NCI-H2029 (cell line): ENCODE measurements around the gene ZNF646.
A peak's percentile ranks its signal among the peaks of the same experiment; 100 is the strongest.
"Not testable (repeated sequence)": the region's sequence is repeated elsewhere in the genome, so short reads cannot be mapped to it uniquely, and the experiment has no call there.

Source experiments
- DNase-seq: peaks from one replicate; lab custom pipeline; 2025; lab: John Stamatoyannopoulos, UW

The ZNF646 gene

DNA sequence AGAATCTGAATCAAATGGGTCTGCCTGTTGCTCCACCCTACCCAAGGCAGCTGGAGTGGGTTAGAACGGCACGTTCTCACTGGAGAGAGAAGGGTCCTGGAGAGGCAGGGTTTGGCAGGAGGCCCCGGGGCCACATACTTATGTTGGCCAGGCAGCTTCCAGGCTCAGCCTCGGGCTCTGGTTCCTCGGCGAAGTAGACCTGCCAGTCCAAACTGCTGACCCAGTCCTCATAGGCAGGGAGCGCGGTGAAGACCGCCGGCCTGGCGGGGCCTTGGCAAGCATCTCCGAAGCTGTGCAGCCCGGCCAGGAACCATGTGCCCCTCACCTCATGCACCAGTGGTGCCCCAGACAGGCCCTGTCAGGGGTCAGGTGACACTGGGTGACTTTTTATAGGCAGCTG lies 9.8 kb downstream of the ZNF646 start:
- no peak for DNase-seq

- no peak for DNase-seq
Measured at GRCh38 chr16:31084584-31085302, 10.5 kb downstream of the ZNF646 start.

- no peak for DNase-seq
Measured at GRCh38 chr16:31085411-31085810, 11.2 kb downstream of the ZNF646 start.

DNA sequence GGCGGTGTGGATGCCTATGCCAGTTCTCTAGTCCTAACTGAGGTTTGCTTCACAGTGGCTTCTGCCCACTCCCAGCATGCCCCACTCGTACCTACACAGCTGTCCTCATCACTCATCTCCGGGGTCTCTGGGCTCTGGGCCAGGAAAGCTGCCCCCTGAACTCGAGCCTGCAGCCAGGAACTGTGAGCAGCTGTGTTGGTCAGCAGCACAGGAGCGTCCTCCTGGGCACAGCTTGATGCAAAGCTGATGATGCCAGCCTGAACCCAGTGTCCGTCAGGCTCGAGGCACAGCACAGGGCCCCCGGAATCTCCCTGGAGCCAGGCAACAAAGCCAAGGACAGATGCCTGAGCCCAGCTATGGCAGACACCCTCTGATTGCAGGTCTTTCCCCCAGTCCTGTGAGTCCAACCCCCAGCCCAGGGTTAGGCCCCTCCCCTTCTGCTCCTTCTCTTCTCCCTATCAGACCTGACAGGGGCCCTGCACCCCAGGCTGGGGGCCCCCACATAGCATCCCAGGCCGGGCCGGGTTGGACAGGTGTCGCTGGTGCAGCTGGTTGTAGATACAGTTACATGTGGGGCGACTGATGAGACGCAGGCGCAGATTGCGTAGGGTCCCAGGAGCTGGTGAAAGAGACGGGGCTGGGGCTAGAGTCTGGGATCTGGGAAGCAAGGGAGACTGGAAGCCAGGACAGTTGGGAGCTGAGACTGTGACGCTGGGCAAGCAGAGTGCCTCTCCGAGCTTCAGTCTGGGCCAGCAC lies 11.8 kb downstream of the ZNF646 start:
- DNase-seq: no peak

- DNase-seq: no peak
Measured at GRCh38 chr16:31086629-31086906, 12.3 kb downstream of the ZNF646 start.

DNA sequence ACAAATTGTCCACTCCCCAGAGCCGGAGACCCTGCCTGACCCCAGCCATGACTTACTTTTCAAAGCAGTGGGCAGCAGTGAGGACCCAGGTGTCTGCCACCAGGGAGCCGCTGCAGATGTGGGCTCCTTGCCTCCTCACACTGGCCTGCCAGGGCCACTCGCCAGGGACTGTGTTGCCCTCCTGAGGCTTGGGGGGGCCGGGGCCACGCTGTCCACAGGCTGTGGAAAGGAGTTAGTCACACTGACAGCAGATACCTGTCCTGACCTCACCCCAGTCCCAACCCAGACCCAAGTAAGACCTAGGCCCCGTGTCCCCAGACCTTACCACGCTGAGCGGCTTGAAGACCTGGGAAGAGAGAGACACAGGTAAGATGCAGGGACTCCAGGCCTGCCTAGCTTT lies 13.3 kb downstream of the ZNF646 start:
- DNase-seq: no peak

GRCh38 chr16:31087971-31088370 lies 13.7 kb downstream of the ZNF646 start:
- no peak for DNase-seq

DNA sequence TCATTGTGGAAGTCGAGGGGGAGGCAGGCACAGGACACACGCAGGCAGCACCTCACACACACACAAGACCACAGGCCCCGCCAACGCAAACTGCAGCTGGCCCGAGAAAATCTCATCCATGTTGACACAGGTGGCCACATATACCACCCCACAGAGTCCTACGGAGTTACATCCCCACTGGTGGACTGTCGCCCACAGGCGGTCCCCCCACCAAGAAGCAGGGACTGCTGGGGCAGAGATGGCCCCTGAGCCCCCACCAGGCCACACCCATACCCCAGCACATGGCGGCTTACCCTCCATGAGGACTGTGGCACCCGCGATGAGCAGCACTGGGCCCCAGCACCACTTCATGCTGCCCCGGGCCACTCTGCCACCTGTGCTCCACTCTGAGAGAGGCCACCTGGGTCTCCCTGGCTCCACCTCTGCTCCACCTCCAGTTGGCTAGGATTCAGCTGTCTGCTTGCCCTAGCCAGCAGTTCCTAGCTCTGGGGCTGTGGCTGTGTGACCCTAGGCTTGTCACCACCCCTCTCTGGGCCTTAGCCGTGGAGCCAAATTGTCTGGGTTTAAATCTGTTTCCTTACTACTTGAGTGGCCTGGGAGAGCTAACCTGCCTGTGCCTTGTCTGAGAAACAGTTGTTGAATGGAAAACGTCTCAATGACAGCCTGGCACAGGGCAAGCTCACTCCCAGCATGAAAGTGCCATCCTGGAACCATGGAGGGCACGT lies 14.4 kb downstream of the ZNF646 start, which contains the start of gene PRSS53:
PRSS53 (minus strand) TSS at position 485 of the 725 bp plus-strand sequence; CDS start at position 351, 134 bp downstream.
- DNase-seq: peak; percentile 28

DNA sequence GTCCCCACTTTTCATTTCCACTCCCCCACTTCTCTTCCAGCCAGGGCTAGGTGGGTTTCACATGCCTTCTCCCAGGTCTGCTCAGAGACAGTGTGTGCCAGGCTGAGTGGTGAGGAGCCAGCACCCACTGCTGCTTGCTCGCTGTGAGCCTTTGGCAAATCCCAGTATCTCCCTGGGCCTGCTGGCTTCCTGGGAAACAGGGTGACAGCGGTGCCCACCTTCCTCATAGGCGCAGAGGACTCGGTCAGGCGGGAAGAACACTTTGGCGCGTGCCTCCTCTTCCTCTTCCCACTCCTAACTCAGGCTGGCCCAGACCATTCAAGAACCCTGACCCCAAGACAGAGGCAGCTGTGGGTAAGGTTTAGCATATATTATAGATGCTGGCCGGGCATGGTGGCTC lies 15.0 kb downstream of the ZNF646 start:
- no peak for DNase-seq

GRCh38 chr16:31090540-31090939 lies 16.3 kb downstream of the ZNF646 start:
- DNase-seq: no peak

DNA sequence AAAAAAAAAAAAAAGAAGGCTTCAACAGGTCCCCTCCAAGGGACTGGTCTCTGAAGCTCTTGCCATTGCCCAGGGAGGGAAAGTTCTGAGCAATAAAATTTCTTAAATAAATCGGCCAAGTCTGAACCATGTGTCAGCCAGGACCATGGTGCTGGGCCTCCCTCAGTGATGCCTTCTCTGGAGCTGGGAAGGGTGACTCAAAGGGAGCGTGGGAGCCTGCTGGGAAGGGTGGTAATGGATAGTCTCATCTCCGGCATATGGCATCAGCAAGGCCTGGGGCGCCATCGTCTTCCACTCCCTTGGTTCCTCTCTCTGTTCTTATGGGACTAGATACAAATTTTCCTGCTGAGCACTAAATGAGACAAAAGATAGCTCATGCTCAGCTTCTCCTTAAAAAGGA lies 18.1 kb downstream of the ZNF646 start:
- DNase-seq: no peak

GRCh38 chr16:31093132-31093703 lies 19.0 kb downstream of the ZNF646 start:
- DNase-seq: no peak

GRCh38 chr16:31094088-31094423 lies 19.8 kb downstream of the ZNF646 start:
- DNase-seq: no peak

GRCh38 chr16:31094424-31095120 lies 20.4 kb downstream of the ZNF646 start, which contains the start of gene VKORC1:
Gene VKORC1, minus strand, starts transcription at chr16:31094797. Its CDS starts 68 bp downstream, at chr16:31094729.
- peak; percentile 94 for DNase-seq

DNA sequence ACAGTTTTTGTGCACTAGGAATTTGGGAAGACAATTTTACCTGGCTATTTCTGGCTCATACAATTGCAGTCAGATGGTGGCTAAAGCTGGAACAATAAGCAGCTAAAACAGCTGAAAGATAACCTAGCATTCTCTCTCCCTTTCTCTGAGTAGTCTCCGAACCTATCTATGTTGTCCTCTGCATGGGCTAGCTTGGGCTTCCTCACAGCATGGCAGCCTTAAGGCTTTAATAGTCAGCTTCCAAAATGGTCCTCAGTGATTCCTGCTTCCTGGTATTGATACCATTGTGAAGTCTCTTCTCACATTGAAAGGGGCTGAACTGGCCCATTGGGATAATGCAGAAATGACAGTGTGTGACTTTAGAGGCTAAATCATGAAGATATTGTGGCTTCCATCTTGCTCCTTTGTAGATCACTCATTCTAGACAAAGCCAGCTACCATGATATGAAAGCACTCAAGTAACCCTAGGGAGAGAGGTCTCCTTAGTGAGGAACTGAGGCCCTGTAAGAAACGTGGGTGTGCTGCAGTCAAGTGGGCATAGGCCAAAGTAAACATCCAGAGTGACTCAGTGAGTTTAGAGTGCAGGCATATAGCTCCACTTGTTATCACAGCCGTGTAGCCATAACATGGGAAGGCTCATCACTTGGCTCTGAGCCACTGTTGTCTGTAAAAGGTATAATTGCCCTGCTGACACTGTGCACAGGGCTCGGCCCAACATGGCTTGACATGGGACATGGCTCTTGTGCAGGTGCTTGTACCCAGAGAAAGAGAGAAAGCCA lies 25.8 kb downstream of the ZNF646 start:
- DNase-seq: no peak

- not testable (repeated sequence) for DNase-seq
Measured at GRCh38 chr16:31100876-31101641, 26.8 kb downstream of the ZNF646 start.

- DNase-seq: peak; percentile 77
Measured at GRCh38 chr16:31105677-31106213, 31.5 kb downstream of the ZNF646 start.

DNA sequence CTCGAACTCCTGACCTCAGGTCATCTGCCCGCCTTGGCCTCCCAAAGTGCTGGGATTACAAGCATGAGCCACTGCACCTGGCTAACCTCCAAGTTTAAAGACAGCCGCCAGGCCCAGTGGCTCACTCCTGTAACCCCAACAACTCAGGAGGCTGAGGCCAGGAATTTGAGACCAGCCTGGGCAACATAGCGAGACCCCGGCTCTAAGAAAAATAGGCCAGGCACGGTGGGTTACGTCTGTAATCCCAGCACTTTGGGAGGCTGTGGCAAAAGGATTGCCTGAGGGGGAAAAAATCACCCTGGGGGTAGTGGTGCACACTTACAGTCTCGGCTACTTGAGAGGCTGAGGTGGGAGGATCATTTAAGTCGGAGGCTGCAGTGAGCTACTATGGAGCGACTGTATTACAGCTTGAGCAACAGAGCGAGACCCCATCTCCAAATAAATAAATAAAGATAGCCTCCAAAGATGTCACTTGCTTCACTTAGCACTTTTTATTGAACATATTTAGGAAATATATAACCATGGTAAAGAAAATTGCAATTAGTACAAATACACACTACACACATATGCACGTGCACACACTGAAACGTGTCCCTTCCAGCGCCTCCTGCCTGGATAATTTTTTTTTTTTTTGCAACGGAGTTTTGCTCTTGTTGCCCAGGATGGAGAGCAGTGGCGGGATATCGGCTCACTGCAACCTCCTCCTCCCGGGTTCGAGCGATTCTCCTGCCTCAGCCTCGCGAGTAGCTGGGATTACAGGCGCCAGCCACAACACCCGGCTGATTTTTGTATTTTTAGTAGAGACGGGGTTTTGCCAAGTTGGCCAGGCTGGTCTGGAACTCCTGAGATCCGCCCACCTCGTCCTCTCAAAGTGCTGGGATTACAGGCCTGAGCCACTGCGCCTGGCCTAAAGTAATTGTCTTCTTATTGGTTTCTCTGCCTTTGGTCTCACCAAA lies 32.6 kb downstream of the ZNF646 start:
- DNase-seq: no peak

GRCh38 chr16:31107465-31107867 lies 33.2 kb downstream of the ZNF646 start:
- no peak for DNase-seq
